Lower leg skin (tissue), 4 donors: ENCODE measurements around the gene TANC1. TPM values are rescaled to one million over a fixed set of nuclear protein-coding genes. Genes with fewer than 3 reads are reported as not detected.

ENCODE experiments used
- DNase-seq, 2 donors: peaks; one replicate each; pipeline ENCODE4 v3.0.0-alpha.2; 2019; ENCODE audit warnings: low spot score in 2 of 2
- H3K4me3 ChIP-seq: fragments of 200-600 bp; sonication (generic); 2 replicates; pipeline ENCODE4 v1.5.1; 2017; ENCODE audit warnings: mild to moderate bottlenecking, low read depth; ENCODE audit not compliant: poor library complexity, severe bottlenecking
- CTCF ChIP-seq, 3 donors: fragments of 450-650 bp; IDR thresholded peaks; one replicate each; pipeline ENCODE4 v1.5.1; 2016; ENCODE audit warnings: antibody characterized with exemption in 3 of 3, mild to moderate bottlenecking in 3 of 3, moderate library complexity in 2 of 3
- POLR2A ChIP-seq, 2 donors: fragments of 450-650 bp; IDR thresholded peaks; one replicate each; pipeline ENCODE4 v1.6.1; 2016 to 2017; ENCODE audit warnings: antibody characterized with exemption in 2 of 2, mild to moderate bottlenecking in 1 of 2, moderate library complexity in 1 of 2
- WGBS, 2 donors: methylation state at CpG; one replicate each; pipeline ENCODE4 v1.1.5; 2018; 5-methylcytosine and 5-hydroxymethylcytosine counted together
- intact Hi-C: fragments of 100-400 bp; cut with DNase I; formaldehyde crosslinking; loops from one replicate; pipeline ENCODE4 v1.15.0; 2023; ENCODE audit warnings: low total_unique reads
- total RNA-seq, 4 donors: library from RNA; depleted of rRNA; stranded (reverse); fragments of >200 nt; gene quantifications; one replicate each; pipeline ENCODE4 v1.1.0, GENCODE V29; 2016

TANC1 gene
- total RNA-seq, 4 donors from 2014 or later = 65.8 to 111 (median 93.6) TPM

DNA sequence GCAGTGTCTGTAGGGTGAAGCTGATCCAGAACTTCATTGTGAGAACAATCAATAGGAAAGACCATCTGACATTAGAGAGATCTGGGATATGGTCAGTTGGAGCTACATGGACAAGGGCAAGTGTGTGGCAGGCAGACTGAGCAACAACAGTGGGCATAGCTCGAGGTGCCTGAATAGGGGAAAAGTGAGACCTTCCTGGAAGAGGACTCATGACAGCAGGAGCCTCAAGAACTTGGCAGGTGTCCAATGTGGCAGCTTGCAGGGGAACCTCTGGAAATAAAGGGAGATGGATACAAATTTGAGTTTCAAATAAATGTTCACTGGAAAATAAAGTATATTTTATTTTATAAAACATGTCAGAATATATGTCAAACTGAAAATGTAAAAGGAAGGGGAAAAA, 117.9 kb downstream of the TANC1 start:
- H3K4me3 ChIP-seq = no peak overlapping the region
- 43 to 48% methylated on average over 1 of the region's 1 CpG for WGBS, 2 donors
- DNase-seq = no peak
- no peak for TF ChIP-seq POLR2A (IDR thresholded peaks at IDR 0.05)
- TF ChIP-seq CTCF (IDR thresholded peaks at IDR 0.05) = no peak
- intact Hi-C loops = no loop called here

- no peak for DNase-seq
- TF ChIP-seq CTCF (IDR thresholded peaks at IDR 0.05) (no peak), POLR2A (IDR thresholded peaks at IDR 0.05) (no peak)
- WGBS, 2 donors = 58 to 70% methylated on average over 4 of the region's 4 CpGs
- H3K4me3 ChIP-seq = no peak overlapping the region
- intact Hi-C loops = no loop called here
Measured at GRCh38 chr2:159086826-159087225, 118.4 kb downstream of the TANC1 start.

DNA sequence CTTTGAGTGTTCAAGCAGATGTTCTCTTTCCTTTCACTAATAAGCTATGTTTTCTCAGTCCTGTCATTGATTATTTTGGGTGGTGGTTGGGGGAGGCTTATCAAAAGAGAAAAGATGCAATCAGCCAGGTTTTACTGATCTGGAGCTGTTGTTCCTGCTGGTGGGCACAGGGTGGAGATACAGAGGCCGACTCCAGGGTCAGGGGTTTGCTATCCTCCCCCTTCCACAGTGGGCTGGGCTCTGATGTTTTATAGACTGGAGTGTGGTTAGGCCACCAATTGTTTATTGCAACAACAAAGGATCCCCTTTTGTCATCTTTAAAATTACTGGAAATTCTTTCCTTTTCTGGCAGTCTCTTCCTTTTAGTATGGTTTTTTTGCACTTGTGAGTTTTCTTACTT, 120.5 kb downstream of the TANC1 start:
- no peak for TF ChIP-seq CTCF (IDR thresholded peaks at IDR 0.05)
- no peak for TF ChIP-seq POLR2A (IDR thresholded peaks at IDR 0.05)
- H3K4me3 ChIP-seq = no peak overlapping the region
- WGBS, 2 donors = 40 to 43% methylated on average over 1 of the region's 1 CpG
- no peak for DNase-seq
- intact Hi-C loops = no loop called here

DNA sequence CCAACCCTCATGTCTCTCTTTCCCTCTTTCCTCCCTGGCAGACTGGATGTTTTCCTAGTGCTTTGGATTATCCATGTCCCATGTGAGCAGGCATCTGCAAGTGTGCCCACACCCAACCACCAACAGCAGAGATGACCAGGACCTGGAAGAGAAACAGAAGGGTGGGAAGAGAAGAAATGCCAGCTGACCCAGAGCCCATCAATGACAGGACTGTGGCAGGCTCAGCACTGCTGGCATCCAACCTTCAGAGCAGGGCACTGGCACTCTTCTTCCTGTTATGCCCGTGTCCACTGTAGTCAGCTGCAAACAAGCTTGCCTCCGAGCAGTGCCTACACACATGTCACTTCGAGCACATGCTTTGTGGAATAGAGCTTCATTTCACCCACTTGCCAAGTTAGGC, 121.1 kb downstream of the TANC1 start:
- H3K4me3 ChIP-seq = no peak overlapping the region
- 9 to 48% methylated on average over 3 of the region's 3 CpGs for WGBS, 2 donors
- intact Hi-C loops = no loop called here
- no peak for DNase-seq
- TF ChIP-seq POLR2A (IDR thresholded peaks at IDR 0.05) = no peak
- TF ChIP-seq CTCF (IDR thresholded peaks at IDR 0.05) = no peak

- intact Hi-C loops = no loop called here
- H3K4me3 ChIP-seq = no peak overlapping the region
- 29 to 32% methylated on average over 11 of the region's 11 CpGs for WGBS, 2 donors
- DNase-seq = no peak
- TF ChIP-seq CTCF (IDR thresholded peaks at IDR 0.05) (no peak), POLR2A (IDR thresholded peaks at IDR 0.05) (no peak)
Measured at GRCh38 chr2:159090514-159091201, 122.2 kb downstream of the TANC1 start.

GRCh38 chr2:159091381-159091780, 122.9 kb downstream of the TANC1 start:
- DNase-seq = no peak
- no peak overlapping the region for H3K4me3 ChIP-seq
- WGBS, 2 donors = 12 to 15% methylated on average over 2 of the region's 2 CpGs
- TF ChIP-seq POLR2A (IDR thresholded peaks at IDR 0.05) (no peak), CTCF (IDR thresholded peaks at IDR 0.05) (no peak)
- intact Hi-C loops = no loop called here
